GM10847 (cell line): ENCODE results near the gene TMEM270.

Experiments used
- POLR2A ChIP-seq: IDR thresholded peaks from 2 replicates; pipeline ENCODE4 v1.6.1; 2011; ENCODE audit not compliant: insufficient read length; ENCODE audit errors: extremely low read depth

Gene TMEM270

GRCh38 chr7:73872056-73872908, 11.3 kb downstream of the TMEM270 start:
- TF ChIP-seq POLR2A: no peak

GRCh38 chr7:73876361-73876760, 15.4 kb downstream of the TMEM270 start:
- TF ChIP-seq POLR2A: no peak

GRCh38 chr7:73876973-73877372, 16.0 kb downstream of the TMEM270 start:
- TF ChIP-seq POLR2A: no peak

- TF ChIP-seq POLR2A: no peak
Observed at GRCh38 chr7:73879977-73880681, 19.2 kb downstream of the TMEM270 start.

GRCh38 chr7:73880755-73881328, 19.9 kb downstream of the TMEM270 start:
- no peak for TF ChIP-seq POLR2A

- no peak for TF ChIP-seq POLR2A
Observed at GRCh38 chr7:73881352-73882046, 20.5 kb downstream of the TMEM270 start.

GRCh38 chr7:73882047-73882402, 21.1 kb downstream of the TMEM270 start:
- no peak for TF ChIP-seq POLR2A

GRCh38 chr7:73885433-73885974, 24.5 kb downstream of the TMEM270 start:
- TF ChIP-seq POLR2A: no peak

GRCh38 chr7:73885975-73886798, 25.2 kb downstream of the TMEM270 start:
- TF ChIP-seq POLR2A: no peak

- no peak for TF ChIP-seq POLR2A
Observed at GRCh38 chr7:73887762-73888161, 26.8 kb downstream of the TMEM270 start.

- TF ChIP-seq POLR2A: no peak
Observed at GRCh38 chr7:73888959-73889358, 28.0 kb downstream of the TMEM270 start.

- no peak for TF ChIP-seq POLR2A
Observed at GRCh38 chr7:73890555-73891147, 29.7 kb downstream of the TMEM270 start.

GRCh38 chr7:73891178-73891885, 30.4 kb downstream of the TMEM270 start:
- no peak for TF ChIP-seq POLR2A
